ENCODE measurements around the gene FKBP7.
A peak's percentile ranks its signal among the peaks of the same experiment; 100 is the strongest.
"Not testable (repeated sequence)": the region's sequence is repeated elsewhere in the genome, so short reads cannot be mapped to it uniquely, and the experiment has no call there.

The FKBP7 gene

GRCh38 chr2:178484245-178485041 lies 6.0 kb upstream of the FKBP7 start:
- no peak for DNase-seq (ENCODE audit: low spot score)

GRCh38 chr2:178482437-178482836 lies 4.0 kb upstream of the FKBP7 start:
- no peak for DNase-seq (ENCODE audit: low spot score)

DNA sequence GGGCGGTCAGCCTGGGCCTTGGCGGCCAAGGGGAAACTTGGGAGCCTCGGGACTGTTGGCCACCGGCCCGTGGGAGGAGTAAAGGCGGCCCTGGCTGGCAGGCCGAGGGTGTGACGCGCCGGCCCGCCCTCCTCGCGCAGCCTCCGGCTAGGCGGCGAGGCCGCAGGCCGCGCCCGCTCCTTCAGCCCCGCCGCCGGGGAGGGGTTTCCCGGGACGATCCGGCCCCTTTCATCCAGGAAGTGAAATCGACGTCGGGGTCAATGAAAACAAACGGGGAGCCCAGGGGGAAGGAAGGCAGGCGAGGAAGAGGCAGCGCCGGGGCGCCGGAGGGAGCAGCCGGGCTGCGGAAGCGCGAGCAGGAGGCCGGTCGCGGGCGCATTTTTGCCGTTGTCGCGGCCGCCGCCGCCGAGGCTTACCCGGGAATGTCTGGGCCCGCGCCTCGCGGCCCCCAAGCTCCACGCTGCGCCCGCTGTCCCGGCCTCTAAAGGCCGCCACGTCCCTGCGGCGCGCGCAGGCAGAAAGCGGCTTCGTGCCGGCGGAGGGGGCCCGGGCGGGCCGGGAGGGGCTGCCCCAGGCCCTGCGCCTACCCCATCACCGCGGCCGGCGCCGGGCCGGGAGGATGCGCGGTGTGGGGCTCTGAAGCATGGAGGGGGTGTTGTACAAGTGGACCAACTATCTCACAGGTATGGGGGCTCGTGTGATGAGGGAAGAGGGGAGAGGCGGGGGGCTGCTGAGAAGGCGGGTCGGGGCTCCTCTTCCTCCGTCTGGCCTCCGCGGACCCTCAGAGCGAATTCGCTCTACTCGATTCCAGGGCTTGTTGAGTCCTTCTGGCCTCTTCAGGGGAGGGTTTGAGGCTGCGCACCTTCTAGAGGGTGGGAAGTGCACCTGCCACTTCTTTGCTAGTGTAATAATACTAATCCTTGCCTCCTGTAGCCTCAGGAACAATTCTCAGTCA lies 2.1 kb upstream of the FKBP7 start, which contains the start of gene PLEKHA3:
Gene PLEKHA3, plus strand, starts transcription at position 231 of the 955 bp plus-strand sequence. Its CDS starts 413 bp downstream, at position 644.
- DNase-seq (ENCODE audit: low spot score) = peak; percentile 94

DNA sequence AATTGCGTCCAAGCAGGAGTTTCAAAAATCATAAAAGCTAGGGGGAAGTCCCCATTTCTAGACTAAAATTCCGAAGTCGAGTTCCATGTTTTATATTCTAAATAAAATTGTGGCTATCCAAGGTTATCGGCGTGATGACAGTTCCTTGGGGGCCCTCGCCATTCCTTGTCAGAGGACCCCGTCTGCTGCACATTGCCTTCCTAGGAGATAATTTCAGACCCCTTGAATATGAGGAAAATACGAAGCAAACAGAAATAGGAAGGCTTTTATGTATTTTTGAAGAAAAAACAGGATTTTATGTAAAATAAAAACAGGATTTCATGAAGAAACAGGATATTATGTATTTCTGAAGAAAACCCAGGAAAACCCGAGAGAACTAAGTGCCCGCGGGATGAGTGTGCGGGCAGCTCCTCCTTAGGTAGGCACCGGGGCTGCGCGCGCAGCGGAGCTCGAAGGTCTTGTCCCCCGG lies 1.4 kb upstream of the FKBP7 start:
- no peak for DNase-seq (ENCODE audit: low spot score)

DNA sequence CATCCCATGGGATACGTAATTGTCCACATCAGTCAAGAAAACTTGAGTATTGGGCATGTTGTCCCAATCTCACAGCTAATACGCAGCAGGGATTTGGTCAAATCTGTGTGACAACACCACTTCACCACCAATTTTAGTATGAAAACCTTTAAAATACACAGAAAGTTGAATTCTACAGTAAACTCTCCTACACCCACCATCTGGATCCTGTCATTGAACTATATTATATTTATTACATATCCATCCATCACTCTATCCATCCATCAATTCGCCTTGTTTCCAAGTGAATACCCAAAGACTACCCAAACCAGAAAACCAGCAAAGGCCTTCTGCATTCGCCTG lies 846 bp upstream of the FKBP7 start:
- no peak for DNase-seq (ENCODE audit: low spot score)

DNA sequence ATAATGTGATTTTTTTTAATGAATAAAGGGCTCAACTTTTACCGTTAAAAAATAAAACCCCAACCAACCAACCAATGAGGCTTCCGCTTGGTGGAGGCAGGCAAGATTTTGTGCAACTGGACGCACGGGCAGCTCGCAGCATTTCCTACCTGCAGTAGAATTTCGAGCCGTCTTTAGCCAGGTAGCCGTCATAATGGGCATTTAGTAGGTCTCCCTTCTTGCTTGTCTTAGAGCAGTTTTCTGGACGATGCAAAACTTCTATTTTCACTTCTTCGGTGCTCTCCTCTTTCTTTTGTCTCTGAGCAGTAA lies 316 bp downstream of the FKBP7 start:
- DNase-seq (ENCODE audit: low spot score) = peak; percentile 72

GRCh38 chr2:178477443-178478129 lies 814 bp downstream of the FKBP7 start:
- DNase-seq (ENCODE audit: low spot score) = no peak

- no peak for DNase-seq (ENCODE audit: low spot score)
Observed at GRCh38 chr2:178476477-178476876, 1.9 kb downstream of the FKBP7 start.

- DNase-seq (ENCODE audit: low spot score) = no peak
Observed at GRCh38 chr2:178474560-178474959, 3.8 kb downstream of the FKBP7 start.

GRCh38 chr2:178473931-178474330 lies 4.5 kb downstream of the FKBP7 start:
- DNase-seq (ENCODE audit: low spot score) = no peak

DNA sequence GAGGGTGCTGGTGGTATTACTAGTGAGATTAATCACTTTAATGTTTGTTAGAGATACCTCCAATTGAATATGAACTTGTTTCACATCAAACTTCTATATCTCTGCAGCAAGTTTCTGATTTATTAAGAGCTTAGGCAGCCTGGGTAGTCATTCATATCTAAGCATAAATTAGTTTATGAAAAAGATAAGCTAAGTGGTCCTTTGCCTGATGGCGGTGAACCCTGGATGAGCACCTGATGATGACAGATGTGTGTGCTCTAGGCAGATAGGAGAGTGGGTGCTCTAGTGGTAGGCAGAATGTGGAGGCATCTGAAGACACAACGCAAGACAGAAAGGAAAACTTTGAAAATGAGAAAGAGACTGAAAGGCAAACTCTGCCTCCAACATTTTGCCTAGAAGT lies 5.0 kb downstream of the FKBP7 start:
- no peak for DNase-seq (ENCODE audit: low spot score)

- DNase-seq (ENCODE audit: low spot score) = not testable (repeated sequence)
Observed at GRCh38 chr2:178471313-178471712, 7.1 kb downstream of the FKBP7 start.

DNA sequence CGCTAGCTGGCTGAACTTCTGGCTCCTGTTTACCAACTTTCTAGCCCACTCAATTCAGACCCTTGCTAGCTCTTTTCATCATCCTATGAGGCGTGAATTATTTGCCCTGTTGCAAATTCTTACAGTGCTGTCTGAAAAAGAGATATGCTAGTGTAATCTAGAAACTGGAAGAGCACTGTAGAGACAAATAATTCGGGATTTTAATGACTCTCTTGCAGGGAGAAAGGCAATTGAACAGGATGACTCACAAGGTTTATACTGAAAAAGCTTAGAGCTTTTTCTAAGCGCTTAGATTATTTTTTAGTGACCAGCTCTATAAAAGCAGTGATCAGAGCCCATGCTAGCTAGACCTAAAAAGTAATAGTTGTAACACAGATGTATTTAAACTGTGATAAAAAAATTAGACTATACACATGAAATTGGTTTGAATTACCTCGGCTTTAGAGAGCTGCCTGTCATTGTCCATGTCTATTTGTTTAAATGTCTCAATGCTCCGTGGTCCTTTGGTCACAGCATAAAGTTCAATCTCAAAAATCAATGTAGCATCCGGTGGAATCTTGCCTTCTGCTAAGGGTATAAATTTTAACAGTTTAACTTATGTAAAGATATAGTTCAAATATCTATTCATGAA lies 9.1 kb downstream of the FKBP7 start:
- no peak for DNase-seq (ENCODE audit: low spot score)

GRCh38 chr2:178457390-178457886 lies 21.0 kb downstream of the FKBP7 start:
- no peak for DNase-seq (ENCODE audit: low spot score)

DNA sequence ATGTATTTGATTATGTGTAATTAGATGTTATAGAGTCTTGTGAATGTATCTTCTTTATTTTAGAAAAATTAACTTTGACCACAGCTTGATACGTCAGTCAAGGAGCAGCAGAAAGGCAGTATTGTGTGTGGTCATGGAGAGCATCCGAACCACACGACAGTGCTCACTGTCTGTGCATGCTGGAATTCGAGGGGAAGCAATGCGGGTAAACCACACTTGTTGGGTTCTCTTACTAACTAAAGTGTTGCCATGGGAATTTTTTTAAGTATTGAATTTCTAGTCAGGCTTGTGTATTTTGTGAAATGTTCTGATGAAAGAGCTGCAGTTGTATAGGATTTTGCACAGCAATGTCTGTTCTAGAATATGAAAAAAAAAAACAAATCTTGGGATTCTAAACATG lies 22.5 kb downstream of the FKBP7 start:
- DNase-seq (ENCODE audit: low spot score) = no peak

GRCh38 chr2:178452870-178453269 lies 25.5 kb downstream of the FKBP7 start:
- no peak for DNase-seq (ENCODE audit: low spot score)

GRCh38 chr2:178452334-178452733 lies 26.1 kb downstream of the FKBP7 start:
- no peak for DNase-seq (ENCODE audit: low spot score)

GRCh38 chr2:178450774-178451525 lies 27.4 kb downstream of the FKBP7 start, which contains the start of the genes PJVK and PRKRA:
TSS of gene PJVK (plus strand) at chr2:178451378. CDS start at chr2:178453410, 2,032 bp downstream.
TSS of gene PRKRA (minus strand) at chr2:178451175. CDS start at chr2:178451030, 145 bp downstream.
- DNase-seq (ENCODE audit: low spot score) = peak; percentile 99

DNA sequence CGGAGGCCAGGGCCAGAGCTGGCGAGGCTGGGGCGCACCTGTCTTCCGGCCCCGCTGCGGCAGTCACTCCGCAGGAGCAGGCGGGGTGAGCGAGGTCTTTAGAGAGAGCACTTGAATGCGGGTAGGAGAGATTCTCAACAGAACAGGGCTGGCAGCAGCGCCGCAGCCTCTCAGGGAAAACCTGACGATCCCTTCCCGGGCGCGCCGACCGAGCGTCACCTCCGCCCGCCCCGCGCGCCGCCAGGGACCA lies 28.0 kb downstream of the FKBP7 start:
- no peak for DNase-seq (ENCODE audit: low spot score)

- no peak for DNase-seq (ENCODE audit: low spot score)
Observed at GRCh38 chr2:178449700-178450523, 28.5 kb downstream of the FKBP7 start.
